Liver (tissue), 3 donors: Measurements from ENCODE around the gene WSCD2.

ENCODE experiments used
- FOXA1 ChIP-seq: IDR thresholded peaks from 2 replicates; pipeline ENCODE4 v1.6.1; 2016; ENCODE audit warnings: antibody characterized with exemption
- RAD21 ChIP-seq, 2 donors: IDR thresholded peaks; 2 replicates each; pipeline ENCODE4 v1.6.1; 2016; ENCODE audit warnings: antibody characterized with exemption in 2 of 2, mild to moderate bottlenecking in 2 of 2
- RXRA ChIP-seq, 2 donors: IDR thresholded peaks; 2 replicates each; pipeline ENCODE4 v1.6.1; 2017 to 2018; ENCODE audit warnings: antibody characterized with exemption in 2 of 2, mild to moderate bottlenecking in 1 of 2
- SP1 ChIP-seq: IDR thresholded peaks from 2 replicates; pipeline ENCODE4 v1.6.1; 2018; ENCODE audit warnings: antibody characterized with exemption, mild to moderate bottlenecking
- YY1 ChIP-seq: IDR thresholded peaks from 2 replicates; pipeline ENCODE4 v1.6.1; 2016; ENCODE audit warnings: antibody characterized with exemption, mild to moderate bottlenecking
- TF ChIP-seq, protein P1 (sequence below): fragments of 150-350 bp; IDR thresholded peaks from 2 replicates; pipeline ENCODE4 v1.5.1; 2017; ENCODE audit warnings: improper control_type of control experiment, low read depth, low read length; ENCODE audit not compliant: missing input control
- TF ChIP-seq, protein P2 (sequence below): IDR thresholded peaks from 2 replicates; pipeline ENCODE4 v1.6.1; 2016; ENCODE audit warnings: antibody characterized with exemption, mild to moderate bottlenecking
- TF ChIP-seq, protein P3 (sequence below): IDR thresholded peaks from 2 replicates; pipeline ENCODE4 v1.6.1; 2016; ENCODE audit warnings: antibody characterized with exemption
- TF ChIP-seq, protein P4 (sequence below): IDR thresholded peaks from 2 replicates; pipeline ENCODE4 v1.6.1; 2016; ENCODE audit warnings: antibody characterized with exemption
- TF ChIP-seq, protein P5 (sequence below): IDR thresholded peaks from 2 replicates; pipeline ENCODE4 v1.6.1; 2016; ENCODE audit warnings: antibody characterized with exemption
- donor health status: healthy.
- donor health status: healthy.

DNA sequence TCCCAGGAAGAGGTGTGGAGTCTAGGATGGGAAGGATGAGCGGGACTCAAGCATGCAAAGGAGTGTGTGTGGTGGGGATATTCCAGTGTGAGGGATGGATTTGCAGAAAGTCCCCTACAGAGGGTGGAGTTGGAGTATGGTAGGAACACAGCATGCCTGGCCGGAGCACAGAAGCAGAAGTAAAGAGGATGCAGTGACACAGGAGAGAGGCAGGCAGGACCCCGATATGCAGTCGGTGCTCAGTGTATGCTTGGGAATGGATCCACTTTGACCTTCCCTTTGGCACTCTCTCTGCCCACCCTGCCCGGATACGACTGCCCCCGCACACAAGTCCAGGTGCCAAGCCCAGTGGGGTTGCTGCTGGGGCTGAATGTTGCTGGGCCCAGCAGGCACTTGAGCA lies 21.3 kb downstream of the WSCD2 start:
- TF ChIP-seq, protein P1, sequence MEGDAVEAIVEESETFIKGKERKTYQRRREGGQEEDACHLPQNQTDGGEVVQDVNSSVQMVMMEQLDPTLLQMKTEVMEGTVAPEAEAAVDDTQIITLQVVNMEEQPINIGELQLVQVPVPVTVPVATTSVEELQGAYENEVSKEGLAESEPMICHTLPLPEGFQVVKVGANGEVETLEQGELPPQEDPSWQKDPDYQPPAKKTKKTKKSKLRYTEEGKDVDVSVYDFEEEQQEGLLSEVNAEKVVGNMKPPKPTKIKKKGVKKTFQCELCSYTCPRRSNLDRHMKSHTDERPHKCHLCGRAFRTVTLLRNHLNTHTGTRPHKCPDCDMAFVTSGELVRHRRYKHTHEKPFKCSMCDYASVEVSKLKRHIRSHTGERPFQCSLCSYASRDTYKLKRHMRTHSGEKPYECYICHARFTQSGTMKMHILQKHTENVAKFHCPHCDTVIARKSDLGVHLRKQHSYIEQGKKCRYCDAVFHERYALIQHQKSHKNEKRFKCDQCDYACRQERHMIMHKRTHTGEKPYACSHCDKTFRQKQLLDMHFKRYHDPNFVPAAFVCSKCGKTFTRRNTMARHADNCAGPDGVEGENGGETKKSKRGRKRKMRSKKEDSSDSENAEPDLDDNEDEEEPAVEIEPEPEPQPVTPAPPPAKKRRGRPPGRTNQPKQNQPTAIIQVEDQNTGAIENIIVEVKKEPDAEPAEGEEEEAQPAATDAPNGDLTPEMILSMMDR, result no peak
- TF ChIP-seq RXRA (IDR thresholded peaks at IDR 0.05) (no peak), FOXA1 (no peak), RAD21 (IDR thresholded peaks at IDR 0.05) (no peak), SP1 (no peak), YY1 (no peak)
- TF ChIP-seq, protein P2, sequence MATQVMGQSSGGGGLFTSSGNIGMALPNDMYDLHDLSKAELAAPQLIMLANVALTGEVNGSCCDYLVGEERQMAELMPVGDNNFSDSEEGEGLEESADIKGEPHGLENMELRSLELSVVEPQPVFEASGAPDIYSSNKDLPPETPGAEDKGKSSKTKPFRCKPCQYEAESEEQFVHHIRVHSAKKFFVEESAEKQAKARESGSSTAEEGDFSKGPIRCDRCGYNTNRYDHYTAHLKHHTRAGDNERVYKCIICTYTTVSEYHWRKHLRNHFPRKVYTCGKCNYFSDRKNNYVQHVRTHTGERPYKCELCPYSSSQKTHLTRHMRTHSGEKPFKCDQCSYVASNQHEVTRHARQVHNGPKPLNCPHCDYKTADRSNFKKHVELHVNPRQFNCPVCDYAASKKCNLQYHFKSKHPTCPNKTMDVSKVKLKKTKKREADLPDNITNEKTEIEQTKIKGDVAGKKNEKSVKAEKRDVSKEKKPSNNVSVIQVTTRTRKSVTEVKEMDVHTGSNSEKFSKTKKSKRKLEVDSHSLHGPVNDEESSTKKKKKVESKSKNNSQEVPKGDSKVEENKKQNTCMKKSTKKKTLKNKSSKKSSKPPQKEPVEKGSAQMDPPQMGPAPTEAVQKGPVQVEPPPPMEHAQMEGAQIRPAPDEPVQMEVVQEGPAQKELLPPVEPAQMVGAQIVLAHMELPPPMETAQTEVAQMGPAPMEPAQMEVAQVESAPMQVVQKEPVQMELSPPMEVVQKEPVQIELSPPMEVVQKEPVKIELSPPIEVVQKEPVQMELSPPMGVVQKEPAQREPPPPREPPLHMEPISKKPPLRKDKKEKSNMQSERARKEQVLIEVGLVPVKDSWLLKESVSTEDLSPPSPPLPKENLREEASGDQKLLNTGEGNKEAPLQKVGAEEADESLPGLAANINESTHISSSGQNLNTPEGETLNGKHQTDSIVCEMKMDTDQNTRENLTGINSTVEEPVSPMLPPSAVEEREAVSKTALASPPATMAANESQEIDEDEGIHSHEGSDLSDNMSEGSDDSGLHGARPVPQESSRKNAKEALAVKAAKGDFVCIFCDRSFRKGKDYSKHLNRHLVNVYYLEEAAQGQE, result no peak
- TF ChIP-seq, protein P3, sequence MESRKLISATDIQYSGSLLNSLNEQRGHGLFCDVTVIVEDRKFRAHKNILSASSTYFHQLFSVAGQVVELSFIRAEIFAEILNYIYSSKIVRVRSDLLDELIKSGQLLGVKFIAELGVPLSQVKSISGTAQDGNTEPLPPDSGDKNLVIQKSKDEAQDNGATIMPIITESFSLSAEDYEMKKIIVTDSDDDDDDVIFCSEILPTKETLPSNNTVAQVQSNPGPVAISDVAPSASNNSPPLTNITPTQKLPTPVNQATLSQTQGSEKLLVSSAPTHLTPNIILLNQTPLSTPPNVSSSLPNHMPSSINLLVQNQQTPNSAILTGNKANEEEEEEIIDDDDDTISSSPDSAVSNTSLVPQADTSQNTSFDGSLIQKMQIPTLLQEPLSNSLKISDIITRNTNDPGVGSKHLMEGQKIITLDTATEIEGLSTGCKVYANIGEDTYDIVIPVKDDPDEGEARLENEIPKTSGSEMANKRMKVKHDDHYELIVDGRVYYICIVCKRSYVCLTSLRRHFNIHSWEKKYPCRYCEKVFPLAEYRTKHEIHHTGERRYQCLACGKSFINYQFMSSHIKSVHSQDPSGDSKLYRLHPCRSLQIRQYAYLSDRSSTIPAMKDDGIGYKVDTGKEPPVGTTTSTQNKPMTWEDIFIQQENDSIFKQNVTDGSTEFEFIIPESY, result no peak
- TF ChIP-seq, protein P4, sequence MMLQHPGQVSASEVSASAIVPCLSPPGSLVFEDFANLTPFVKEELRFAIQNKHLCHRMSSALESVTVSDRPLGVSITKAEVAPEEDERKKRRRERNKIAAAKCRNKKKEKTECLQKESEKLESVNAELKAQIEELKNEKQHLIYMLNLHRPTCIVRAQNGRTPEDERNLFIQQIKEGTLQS, result no peak
- TF ChIP-seq, protein P5, sequence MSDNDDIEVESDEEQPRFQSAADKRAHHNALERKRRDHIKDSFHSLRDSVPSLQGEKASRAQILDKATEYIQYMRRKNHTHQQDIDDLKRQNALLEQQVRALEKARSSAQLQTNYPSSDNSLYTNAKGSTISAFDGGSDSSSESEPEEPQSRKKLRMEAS, result no peak
